GM13976 (cell line): ENCODE measurements around the gene CHCHD6.

Experiments
- DNase-seq: peaks from one replicate; pipeline ENCODE4 v3.0.0; 2012; ENCODE audit warnings: low spot score
- in situ Hi-C: fragments of 300-500 bp; cut with MboI; formaldehyde crosslinking; loops from one replicate; pipeline ENCODE4 v1.12.0; 2022; ENCODE audit warnings: low sequenced_read_pairs, mixed read lengths, inconsistent platforms; ENCODE audit not compliant: unreplicated experiment
- TF ChIP-seq, protein P1 (sequence below): IDR thresholded peaks from 2 replicates; pipeline ENCODE4 v1.5.1; 2012; ENCODE audit warnings: borderline replicate concordance, mild to moderate bottlenecking; ENCODE audit not compliant: insufficient read depth; ENCODE audit errors: extremely low read depth, missing control alignments, control extremely low read depth

The CHCHD6 gene

DNA sequence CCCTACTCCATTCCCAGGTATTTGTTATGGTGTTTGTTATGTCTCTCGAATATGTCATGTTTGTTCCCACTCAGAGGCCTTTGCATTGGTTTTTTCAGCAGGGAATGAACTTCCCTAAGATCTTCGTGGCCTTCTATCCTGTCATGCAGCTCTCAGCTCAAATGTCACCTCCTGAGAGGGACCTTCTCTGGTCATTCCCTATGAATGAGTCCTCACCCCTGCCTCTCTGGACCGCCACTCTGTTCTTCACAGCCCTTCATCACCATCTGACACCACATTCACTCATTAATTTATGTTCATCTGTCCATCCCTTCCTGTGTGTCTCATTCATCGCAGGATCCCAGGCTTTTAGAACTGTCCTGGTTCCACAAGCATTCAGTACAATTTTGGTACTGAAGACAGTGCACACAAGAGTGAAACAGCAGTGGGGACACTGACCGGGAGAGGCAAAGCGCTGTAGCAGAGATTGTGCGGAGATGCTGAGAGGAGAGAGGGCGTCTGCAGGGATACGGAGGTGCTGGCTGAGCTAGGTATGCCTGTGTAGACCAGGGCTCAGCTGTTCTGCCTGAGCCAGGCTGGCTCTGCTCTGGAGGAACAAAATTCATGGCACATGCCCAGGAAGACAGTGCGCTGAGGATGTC, 132.3 kb downstream of the CHCHD6 start:
- TF ChIP-seq, protein P1, sequence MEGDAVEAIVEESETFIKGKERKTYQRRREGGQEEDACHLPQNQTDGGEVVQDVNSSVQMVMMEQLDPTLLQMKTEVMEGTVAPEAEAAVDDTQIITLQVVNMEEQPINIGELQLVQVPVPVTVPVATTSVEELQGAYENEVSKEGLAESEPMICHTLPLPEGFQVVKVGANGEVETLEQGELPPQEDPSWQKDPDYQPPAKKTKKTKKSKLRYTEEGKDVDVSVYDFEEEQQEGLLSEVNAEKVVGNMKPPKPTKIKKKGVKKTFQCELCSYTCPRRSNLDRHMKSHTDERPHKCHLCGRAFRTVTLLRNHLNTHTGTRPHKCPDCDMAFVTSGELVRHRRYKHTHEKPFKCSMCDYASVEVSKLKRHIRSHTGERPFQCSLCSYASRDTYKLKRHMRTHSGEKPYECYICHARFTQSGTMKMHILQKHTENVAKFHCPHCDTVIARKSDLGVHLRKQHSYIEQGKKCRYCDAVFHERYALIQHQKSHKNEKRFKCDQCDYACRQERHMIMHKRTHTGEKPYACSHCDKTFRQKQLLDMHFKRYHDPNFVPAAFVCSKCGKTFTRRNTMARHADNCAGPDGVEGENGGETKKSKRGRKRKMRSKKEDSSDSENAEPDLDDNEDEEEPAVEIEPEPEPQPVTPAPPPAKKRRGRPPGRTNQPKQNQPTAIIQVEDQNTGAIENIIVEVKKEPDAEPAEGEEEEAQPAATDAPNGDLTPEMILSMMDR = no peak
- in situ Hi-C loops = no loop called here
- DNase-seq = no peak

DNA sequence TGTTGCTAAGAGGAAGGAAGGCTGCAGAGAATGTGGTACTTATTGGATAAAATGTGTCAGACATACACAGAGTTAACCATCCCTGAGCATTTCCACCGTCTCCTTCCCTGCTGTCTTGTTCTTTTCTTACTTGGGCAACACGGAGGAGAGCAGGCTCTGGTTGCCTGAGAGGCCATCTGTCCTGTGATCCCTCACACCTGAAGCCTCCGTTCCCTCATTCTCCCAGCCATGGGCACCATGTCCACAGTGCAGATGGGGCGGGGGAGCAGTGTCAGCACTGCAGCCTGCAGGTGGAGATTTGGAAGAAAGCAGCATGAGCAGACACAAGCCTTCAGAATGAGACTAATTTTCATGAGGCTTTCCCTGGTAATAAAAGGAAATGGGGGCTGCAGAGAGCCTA, 133.7 kb downstream of the CHCHD6 start:
- in situ Hi-C loops = no loop called here
- DNase-seq = no peak
- TF ChIP-seq, protein P1 = no peak

DNA sequence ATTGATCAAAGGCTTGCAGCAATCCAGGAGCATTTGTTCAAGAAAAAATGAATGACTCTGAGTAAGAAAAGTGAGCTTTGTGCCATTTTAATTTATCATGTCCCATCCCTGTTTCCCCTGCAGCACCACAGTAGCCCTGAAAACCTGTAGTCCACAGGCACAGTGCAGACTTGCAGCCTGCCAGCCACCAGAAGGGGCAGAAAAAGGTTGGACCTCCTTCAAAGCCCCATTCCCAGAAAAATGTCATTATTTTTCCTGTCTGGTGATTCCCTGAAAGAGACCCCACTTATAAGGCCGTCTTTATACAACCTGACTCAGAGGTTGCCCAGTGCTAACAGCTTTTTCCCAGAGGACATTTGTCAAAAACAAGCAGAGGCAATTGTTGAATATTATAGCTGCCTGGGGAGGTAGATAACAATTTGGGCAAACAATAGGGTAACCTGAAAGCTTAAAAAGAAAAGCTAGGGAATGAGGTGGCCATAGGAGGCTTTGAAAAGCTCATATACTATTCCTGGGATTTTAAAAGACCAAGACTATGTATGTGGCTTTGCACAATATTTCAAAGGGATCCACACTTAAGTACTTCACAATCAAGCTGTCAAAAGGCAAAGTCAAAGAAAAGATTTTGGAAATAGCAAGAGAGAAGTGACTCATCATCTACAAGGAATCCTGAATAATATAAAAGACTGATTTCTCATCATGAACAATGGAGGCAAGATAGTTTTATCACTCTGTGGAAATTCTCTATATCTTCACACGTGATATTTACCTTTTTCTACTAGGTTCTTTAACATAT, 142.1 kb downstream of the CHCHD6 start:
- no peak for DNase-seq
- TF ChIP-seq, protein P1 = no peak
- in situ Hi-C loops = no loop called here

DNA sequence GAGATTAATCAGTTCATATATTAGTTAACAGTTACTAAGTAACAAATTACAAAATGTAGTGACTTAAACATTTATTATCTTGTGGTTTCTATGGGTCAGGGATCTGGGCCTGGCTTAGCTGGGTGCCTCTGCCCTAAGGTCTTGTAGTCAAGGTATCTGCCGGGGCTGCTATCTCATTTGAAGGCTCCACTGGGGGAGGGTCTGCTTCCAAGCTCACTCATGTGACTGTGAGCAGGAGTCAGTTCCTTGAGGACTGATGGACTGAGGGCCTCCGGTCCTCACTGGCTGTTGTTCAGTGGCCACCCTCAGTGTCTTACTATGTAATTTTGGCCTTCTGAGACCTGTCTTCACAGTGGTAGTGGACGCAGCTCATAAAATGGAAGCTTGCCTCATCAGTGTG, 143.0 kb downstream of the CHCHD6 start:
- no peak for DNase-seq
- in situ Hi-C loops = no loop called here
- TF ChIP-seq, protein P1 = no peak

DNA sequence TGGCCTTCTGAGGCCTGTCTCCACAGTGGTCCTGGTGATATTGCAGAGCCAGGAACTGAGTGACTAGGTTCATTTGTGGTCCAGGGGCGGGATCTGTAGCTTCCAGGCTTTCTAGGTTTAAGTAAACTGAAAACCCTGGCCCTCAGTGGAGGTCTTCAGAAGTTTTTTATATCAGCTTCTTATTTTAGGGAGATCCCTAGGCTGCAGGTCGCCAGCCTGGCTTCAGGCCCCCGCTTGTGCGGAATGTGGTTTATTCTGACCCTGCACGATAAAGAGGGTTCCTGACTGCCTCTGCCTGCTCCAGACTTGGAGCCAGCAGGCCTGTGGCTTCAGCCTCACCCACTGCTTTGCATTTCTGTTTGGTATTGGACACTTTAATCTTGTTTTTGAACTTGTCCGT, 145.0 kb downstream of the CHCHD6 start:
- in situ Hi-C loops = no loop called here
- TF ChIP-seq, protein P1 = no peak
- no peak for DNase-seq

DNA sequence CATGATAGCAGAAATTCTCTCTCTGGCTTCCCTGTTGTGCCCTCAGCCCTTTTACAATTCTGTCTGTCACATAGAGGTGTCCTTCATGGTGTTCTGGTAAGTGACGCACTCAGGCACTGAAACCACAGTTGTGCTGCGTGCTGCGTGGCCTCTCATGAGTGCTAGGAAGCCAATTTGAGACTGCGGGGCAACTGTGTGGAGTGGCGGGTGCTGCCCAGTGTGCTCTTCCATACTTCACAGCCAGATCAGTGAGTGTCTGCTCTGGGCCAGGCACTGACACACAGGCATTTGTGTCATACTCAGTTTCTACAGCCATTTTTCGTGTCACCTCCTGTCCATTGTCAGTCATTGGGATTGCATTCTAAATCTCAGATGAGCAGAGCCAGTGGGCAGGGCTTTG, 145.7 kb downstream of the CHCHD6 start:
- TF ChIP-seq, protein P1 = no peak
- in situ Hi-C loops = no loop called here
- DNase-seq = no peak
